HL-60 (cell line): ENCODE results near the gene CPZ.

Experiments used
- GABPA ChIP-seq: IDR thresholded peaks from 2 replicates; pipeline ENCODE4 v1.6.1; 2012; ENCODE audit warnings: low read depth
- POLR2AphosphoS5 ChIP-seq: IDR thresholded peaks from 2 replicates; pipeline ENCODE4 v1.6.1; 2012; ENCODE audit warnings: low read depth
- REST ChIP-seq: IDR thresholded peaks from 2 replicates; pipeline ENCODE4 v1.6.1; 2012; ENCODE audit warnings: low read depth; ENCODE audit not compliant: insufficient replicate concordance
- SPI1 ChIP-seq: IDR thresholded peaks from 2 replicates; pipeline ENCODE4 v1.6.1; 2012; ENCODE audit warnings: low read depth, mild to moderate bottlenecking, borderline replicate concordance
- TF ChIP-seq, protein P1 (sequence below): IDR thresholded peaks from one replicate; pipeline ENCODE4 v1.5.1; 2011; ENCODE audit warnings: low read length, control low read depth, inconsistent platforms; ENCODE audit not compliant: insufficient read depth

GRCh38 chr4:8641931-8642650 lies 49.5 kb downstream of the CPZ start:
- TF ChIP-seq, protein P1, sequence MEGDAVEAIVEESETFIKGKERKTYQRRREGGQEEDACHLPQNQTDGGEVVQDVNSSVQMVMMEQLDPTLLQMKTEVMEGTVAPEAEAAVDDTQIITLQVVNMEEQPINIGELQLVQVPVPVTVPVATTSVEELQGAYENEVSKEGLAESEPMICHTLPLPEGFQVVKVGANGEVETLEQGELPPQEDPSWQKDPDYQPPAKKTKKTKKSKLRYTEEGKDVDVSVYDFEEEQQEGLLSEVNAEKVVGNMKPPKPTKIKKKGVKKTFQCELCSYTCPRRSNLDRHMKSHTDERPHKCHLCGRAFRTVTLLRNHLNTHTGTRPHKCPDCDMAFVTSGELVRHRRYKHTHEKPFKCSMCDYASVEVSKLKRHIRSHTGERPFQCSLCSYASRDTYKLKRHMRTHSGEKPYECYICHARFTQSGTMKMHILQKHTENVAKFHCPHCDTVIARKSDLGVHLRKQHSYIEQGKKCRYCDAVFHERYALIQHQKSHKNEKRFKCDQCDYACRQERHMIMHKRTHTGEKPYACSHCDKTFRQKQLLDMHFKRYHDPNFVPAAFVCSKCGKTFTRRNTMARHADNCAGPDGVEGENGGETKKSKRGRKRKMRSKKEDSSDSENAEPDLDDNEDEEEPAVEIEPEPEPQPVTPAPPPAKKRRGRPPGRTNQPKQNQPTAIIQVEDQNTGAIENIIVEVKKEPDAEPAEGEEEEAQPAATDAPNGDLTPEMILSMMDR = no peak
- TF ChIP-seq GABPA = no peak
- TF ChIP-seq POLR2AphosphoS5 = no peak
- TF ChIP-seq REST = no peak
- no peak for TF ChIP-seq SPI1
